Activated CD4-positive, alpha-beta T cell treated with anti-CD3 and anti-CD28 coated beads for 4 hours (primary cell): ENCODE data around the gene FOXD2.

Experiments
- DNase-seq, 2 donors: peaks; one replicate each; pipeline ENCODE4 v3.0.0-alpha.2; 2020

The FOXD2 gene

DNA sequence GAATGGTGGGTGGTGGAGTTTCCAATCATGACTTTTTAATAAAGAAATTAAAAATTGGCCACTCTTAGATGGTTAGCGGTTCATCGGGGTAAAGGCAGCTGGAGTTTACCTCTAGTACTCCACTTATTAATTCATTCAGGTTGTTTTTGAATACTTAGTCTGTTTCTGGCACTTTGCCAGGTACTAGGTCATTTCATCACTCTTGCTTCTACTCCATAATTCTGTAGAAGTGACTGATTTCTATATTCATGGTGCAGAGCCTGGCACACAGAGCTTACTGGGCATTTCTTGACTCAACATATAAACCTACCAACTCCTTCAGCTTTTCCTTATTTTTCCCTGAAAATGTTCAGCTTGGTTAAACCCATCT, 31.5 kb downstream of the FOXD2 start:
- DNase-seq = no peak

- no peak for DNase-seq
These were observed 32.1 kb downstream of the FOXD2 start for GRCh38 chr1:47469910-47470309.

DNA sequence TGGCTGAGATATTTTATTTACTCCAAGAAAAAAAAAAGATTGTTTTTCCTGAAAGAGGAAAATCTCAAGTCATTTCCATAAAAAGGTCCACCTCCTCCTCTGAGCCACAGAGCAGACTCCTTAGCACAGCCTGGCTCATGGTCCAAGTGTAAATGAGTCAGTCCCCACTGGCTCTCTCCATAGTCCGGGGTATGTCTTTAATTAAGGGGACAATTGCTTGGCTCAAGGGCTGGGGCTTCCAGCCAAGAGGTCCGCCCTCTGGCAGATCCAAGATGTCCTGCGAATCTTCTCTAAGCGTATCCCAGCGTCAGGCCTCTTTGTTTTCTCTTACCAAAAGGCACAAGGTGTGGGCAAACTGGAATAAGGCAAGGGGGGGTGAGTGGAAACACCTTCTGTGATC, 33.3 kb downstream of the FOXD2 start:
- DNase-seq = no peak

- DNase-seq = no peak
These were observed 36.7 kb downstream of the FOXD2 start for GRCh38 chr1:47474278-47475193.

GRCh38 chr1:47477595-47478080, 39.8 kb downstream of the FOXD2 start:
- no peak for DNase-seq

GRCh38 chr1:47478090-47478489, 40.2 kb downstream of the FOXD2 start:
- DNase-seq = no peak

DNA sequence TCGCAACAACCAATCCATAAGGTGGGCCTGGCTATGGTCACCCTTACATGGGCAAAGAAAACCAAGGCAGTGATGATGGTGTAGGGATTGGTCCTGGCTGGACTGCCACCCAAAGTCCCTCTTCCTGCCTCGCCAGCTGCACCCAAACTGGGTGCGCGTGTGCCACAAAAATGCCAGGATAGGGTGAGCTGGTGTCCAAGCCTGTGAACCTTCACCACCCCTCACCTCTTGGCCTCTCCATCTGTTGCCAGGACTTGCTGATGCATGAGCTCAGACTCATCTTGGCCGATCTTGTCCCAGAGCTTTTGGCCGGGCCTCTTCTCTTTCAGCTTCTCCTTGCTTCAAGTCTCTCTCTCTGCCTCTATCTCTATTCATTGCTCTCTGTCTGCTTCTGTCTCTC, 41.8 kb downstream of the FOXD2 start:
- DNase-seq = no peak

DNA sequence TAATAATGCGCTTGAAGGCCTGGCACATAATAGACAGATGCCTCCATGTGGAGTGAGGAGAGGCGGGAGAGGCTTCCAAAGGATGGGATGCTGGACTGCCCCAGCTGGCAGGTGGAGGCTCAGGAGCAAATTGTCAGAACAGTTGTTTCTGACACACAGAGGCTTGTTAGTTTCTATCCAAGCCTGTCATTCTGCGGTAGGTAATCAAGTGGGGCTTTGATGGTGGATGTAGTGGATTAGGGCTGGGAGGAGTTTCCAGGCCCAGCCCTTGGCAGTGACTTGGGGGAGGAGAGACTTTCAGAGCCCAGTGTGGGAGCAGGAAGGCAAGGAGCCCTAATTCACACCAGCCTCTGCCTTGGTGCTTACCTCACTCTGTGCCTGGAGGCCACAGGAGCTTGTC, 44.1 kb downstream of the FOXD2 start:
- DNase-seq = no peak

- no peak for DNase-seq
These were observed 44.9 kb downstream of the FOXD2 start for GRCh38 chr1:47482786-47483185.

DNA sequence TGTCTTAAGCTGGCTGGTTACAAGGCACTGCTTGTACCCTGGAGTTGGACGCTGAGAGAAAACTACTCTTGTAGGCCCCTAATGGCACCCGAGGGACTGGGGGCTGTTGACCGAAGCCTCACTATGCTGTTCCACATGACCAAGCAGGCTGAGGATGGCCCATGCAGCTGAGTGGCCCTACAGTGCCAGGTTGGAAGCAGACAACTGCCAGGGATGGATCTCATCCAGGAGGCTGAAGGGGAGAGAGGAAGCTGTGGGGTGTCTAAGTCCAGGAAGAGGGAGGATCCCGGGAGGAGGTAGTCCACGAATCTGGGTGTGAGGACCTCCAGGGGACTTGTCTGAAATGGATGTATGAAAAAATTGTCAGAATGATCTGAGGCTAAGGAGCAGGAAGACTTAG, 45.8 kb downstream of the FOXD2 start:
- no peak for DNase-seq

GRCh38 chr1:47485817-47486216, 48.0 kb downstream of the FOXD2 start:
- DNase-seq = no peak

DNA sequence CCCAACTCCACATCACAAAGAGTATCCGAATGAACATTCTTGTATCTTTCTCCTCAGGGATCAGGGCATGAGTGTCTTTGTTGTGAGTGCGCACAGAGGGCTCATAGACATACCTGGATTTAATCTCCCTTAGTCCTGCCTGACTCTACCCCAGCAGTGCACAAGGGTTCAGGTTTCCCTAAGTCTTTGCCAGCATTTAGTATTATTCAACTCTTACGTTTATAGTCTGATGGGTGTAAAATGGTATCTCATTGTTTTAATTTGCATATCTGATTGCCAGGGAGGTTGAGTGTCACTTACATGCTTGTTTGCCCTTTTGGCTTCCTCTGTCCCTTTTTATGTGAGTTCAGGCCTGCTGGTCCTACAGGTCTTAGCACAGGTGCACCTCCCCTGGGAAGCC, 49.5 kb downstream of the FOXD2 start:
- no peak for DNase-seq

DNA sequence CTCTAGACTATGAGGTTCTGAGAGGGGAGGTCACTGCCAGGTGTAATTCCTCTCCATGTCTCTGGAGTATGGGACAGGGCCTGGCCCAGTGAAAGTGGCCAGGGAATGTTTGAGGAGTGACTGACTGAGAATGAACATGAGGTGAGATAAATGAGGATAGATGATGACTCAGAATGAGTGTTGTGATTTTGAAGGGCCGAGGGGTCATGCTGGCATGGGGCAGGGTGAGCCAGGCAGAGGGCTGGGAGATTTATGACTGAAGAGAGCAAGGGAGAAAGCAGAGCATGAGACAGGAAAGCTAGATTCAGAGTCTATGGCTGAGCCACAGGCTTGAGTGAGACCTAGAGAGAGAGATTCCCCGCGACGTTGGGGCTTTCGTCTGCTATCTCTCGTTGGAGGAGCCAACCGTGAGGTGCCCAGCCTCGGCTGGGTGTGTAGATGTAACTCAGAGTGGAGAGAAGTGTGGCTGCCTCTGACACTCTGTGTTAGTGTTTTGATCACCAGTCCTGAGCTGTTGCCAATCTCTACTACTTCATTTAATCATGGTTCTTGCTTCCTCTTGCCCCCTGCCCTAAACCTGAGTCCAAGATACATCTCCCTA, 50.1 kb downstream of the FOXD2 start:
- DNase-seq = no peak
